ENCODE measurements around the gene UXS1.

DNA sequence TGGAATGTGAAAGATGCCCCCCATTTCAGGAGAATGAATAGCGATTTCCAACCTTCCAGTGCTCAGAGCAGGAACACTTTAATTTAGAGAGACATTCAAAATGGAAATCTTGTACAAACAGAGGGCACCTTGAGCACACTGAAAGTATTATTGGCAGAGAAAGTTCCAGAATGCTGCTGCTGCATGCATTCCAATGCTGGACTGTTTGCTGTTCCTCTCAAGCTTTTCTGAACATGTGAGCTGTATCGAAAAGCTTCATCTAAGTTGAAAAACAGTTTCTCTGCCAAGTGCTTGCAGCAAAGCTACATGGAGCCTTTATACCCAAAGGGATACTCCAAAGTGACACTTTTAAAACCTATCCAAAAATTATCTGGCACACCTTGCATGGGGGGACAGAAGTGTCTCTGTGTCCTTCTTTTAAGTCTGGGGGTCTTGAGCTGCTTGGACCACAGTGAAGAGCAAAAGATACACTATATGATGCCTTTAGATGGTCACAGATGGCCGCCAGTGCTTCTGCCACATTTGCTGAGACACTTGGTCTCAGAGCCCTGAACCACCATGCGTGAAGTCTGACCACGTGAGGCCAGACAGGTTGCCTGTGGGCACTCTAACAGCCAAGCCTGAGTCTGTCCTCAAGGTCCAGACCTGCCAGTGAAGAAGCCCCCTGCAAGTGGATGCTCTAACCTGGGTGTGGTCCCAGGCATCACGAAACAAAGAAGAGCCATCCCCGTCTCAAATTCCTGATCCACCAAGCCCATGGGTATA lies 18.8 kb downstream of the UXS1 start:
- TF ChIP-seq, protein P1, sequence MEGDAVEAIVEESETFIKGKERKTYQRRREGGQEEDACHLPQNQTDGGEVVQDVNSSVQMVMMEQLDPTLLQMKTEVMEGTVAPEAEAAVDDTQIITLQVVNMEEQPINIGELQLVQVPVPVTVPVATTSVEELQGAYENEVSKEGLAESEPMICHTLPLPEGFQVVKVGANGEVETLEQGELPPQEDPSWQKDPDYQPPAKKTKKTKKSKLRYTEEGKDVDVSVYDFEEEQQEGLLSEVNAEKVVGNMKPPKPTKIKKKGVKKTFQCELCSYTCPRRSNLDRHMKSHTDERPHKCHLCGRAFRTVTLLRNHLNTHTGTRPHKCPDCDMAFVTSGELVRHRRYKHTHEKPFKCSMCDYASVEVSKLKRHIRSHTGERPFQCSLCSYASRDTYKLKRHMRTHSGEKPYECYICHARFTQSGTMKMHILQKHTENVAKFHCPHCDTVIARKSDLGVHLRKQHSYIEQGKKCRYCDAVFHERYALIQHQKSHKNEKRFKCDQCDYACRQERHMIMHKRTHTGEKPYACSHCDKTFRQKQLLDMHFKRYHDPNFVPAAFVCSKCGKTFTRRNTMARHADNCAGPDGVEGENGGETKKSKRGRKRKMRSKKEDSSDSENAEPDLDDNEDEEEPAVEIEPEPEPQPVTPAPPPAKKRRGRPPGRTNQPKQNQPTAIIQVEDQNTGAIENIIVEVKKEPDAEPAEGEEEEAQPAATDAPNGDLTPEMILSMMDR (IDR thresholded peaks at IDR 0.05; ENCODE audit: extremely low read depth in 1 of 2, insufficient read depth in 1 of 2, low read depth in 1 of 2, low read length in 2 of 2) = no peak
- no peak for TF ChIP-seq MYC (IDR thresholded peaks at IDR 0.05; ENCODE audit: low read depth, low read length)
- TF ChIP-seq GATA2 (IDR thresholded peaks at IDR 0.05; ENCODE audit: insufficient read depth, insufficient read length, low read depth, low read length) = no peak
- TF ChIP-seq EZH2 (IDR thresholded peaks at IDR 0.05; ENCODE audit: borderline replicate concordance, low read depth, low read length, severe bottlenecking) = no peak
- no peak for TF ChIP-seq POLR2A (IDR thresholded peaks at IDR 0.05; ENCODE audit: low read depth, low read length)
- no peak for TF ChIP-seq POLR2AphosphoS5 (IDR thresholded peaks at IDR 0.05; ENCODE audit: insufficient read depth, low read depth, low read length)
- TF ChIP-seq, protein P2, sequence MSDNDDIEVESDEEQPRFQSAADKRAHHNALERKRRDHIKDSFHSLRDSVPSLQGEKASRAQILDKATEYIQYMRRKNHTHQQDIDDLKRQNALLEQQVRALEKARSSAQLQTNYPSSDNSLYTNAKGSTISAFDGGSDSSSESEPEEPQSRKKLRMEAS (IDR thresholded peaks at IDR 0.05; ENCODE audit: insufficient read depth, insufficient read length) = no peak
- TF ChIP-seq JUN (IDR thresholded peaks at IDR 0.05; ENCODE audit: borderline replicate concordance, insufficient read depth, insufficient read length, low read depth) = no peak
- no peak for TF ChIP-seq FOS (IDR thresholded peaks at IDR 0.05; ENCODE audit: borderline replicate concordance, insufficient read depth, low read length)
